Stimulated activated CD4-positive, alpha-beta T cell treated with anti-CD3 and anti-CD28 coated beads, TNF-alpha, amount 100 ng/mL, for 1 hour (primary cell): Measurements from ENCODE around the gene TMEM178A.

Experiments used
- DNase-seq, 3 donors: peaks; one replicate each; pipeline ENCODE4 v3.0.0-alpha.2; 2020; ENCODE audit warnings: low read depth in 3 of 3, low spot score in 1 of 3

Gene TMEM178A

DNA sequence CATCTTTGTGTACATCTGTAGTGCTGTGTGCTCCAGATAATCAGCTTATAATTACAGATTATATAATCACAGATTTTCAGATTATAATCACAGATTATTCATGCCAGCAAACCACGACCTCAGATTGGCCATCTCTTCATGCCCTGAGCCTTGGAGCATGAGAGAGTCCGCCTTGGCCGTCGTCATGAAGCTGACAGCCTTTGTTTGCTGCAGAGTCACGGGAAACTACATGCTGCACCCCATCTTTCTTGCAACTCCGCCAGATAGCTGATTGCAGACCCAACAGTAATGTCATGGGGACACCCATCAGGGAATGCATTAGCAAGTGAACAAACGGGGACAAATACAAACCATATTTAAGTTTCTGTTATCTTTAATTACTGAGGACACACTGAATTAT lies 7.3 kb downstream of the TMEM178A start:
- no peak for DNase-seq

DNA sequence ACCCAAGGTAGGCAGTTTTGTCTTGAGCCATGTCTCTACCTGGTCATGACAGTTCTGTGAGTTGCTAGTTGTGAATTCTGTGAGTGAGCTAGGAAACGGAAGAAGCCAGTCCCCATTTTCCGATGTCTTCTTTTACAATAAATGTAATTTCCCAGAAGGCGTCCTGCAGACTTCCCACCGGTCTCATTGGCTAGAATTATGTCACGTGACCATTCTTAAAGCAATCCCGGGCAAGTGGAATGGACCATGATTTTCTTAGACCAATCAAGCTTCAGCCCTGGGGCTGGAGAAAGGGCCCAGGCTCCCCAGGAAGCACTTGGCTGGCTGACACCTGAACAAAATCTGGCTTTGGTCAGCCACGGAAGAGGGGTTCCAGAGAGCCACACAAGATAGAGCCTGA lies 10.6 kb downstream of the TMEM178A start:
- DNase-seq, result no peak

DNA sequence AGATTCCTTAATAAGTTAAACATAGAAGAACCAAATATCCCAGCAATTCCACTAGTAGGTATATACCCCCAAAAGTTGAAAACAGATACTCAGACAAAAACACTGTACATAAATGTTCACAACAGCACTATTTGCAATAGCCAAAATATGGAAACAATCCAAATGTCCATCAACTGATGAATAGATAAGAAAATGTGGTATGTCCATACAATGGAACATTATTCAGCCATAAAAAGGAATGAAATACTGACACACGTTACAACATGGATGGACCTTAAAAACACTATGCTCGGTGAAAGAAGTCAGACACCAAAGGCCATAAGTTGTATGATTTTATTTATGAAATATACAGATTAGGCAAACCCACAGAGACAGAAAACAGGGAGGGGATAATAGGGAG lies 12.5 kb downstream of the TMEM178A start:
- DNase-seq, result no peak

DNA sequence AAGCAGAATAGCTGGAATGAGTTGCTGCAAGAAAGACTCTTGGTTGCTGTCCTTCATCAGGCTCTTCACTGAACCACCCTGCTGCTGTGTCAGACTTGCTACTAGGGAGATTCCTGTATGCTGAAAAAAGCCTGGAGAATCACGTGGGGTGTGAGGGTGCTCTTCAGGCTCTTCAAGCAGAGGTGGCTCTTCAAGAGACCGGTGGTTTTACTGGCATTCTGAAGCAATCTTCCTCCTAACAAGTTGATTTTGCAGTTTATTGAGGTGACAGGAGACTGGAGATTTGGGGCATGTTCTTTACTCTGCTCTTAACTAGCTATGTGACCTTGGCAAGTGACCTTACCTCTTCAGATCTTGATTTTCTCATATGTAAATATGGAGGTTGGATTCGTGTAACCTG lies 14.1 kb downstream of the TMEM178A start:
- DNase-seq, result no peak

DNA sequence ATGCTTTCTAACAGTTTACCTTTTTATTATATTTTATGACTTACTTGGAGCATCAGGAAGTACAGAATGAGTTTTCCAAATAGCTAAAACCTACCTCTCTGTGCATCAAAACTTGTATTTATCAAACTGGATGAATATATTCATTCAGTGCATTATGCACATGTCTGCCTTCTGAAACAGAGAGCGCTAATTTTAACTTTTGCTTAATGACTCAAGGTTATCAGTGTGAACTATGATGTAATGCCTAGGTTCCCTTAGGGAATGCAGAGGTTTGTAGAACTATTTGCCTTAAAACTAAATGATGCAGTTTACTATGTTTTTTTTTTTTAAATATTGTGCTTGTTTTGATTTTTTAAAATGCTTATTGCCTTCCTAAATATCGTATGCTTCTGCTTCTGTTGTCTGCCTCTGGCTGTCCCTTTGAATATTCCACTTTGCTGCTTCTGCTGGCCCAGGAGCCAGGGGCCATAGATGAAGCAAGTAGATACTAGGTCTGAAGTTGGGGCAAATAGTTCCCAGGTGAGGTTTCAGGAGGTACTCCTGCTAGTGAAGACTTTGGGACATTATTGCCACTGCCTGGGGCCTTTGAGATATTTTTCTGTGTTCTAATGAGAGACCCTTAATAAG lies 16.5 kb downstream of the TMEM178A start:
- DNase-seq, result no peak

DNA sequence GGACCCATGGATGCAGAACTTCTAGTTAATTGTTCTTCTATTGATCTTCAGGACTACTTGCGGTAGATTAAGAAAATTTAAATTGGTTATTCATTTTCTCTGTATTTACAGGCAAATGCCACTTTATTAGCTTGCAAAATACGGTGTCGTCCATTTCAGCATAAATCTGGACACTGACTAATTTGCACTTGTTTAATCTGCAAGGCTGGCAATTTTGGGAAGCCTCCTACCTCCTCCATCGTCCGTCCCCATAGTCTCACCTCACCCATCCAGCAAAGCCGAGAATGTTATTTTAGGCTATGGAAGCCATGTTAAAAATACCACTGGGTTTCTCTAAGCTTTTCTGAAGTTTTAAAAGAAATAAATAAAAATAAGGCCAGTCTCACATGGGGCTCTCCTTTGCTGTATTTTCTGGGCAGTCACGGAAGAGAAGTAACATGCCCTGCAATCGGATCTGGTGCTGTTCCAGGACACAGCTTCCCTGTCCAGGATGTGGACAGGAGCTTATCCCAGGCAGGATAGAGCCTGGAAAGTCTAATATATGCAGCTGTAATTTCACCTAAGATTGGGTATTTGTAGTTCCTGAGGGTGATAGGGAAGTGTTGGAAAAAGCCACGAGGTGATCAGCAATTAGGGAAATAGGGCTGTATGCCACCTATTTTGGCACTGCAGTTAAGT lies 17.4 kb downstream of the TMEM178A start:
- no peak for DNase-seq

DNA sequence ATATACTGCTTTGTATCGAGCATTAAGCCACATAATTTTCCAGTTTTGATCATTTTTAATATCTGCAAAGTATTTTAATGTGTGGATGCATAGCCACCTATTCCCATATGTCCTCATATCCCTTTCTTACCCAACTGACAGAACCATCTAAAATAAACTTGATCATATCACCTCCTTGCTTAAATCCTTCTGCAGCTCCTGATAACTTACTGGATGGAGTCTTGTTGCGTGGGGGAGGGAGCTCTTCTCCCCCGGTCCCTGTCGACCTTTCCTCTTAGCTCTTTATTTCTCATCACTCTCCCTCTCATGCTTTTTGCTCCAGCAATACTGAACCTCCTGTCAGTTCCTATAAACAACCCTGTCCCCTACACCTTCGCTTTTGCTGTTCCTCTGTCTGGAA lies 18.7 kb downstream of the TMEM178A start:
- no peak for DNase-seq

DNA sequence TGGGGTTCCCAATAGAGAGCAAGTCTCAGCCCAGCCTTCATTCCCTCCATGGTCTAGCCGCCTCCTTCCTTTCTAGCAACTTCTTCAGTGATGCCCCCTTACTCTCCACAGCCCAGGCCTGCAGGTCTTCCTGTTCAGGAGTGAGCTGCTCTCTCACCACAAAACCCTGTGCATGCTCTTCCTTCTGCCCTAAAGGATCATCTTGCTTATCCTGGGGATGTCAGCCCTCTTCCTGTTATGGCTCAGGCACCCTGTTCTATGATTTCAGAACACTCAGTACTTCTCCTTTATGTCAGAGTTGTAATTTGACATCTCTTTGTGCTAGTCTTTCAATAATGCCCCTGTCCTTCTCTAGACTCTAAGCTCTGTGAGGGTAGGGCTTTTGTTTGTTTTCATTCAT lies 19.4 kb downstream of the TMEM178A start:
- no peak for DNase-seq

DNA sequence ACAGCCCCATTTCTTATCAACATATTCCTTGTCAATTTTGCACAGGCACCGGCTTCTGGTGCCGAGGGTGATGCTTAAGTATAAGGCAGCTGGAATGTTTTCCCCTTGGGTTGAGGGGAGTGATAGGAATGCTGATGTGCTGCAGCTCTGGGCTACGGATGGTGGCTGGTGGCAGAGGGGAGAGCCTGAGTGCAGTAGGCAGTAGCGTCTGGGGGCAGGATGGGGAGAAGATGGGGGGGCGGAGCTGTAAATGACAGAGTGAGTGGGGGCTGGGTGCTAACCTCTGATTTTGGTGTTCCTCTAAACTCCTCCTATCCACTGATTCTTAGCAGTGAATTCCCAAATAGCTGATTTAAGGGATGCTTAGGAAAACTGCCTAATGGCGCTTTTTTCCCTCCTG lies 20.7 kb downstream of the TMEM178A start:
- no peak for DNase-seq

DNA sequence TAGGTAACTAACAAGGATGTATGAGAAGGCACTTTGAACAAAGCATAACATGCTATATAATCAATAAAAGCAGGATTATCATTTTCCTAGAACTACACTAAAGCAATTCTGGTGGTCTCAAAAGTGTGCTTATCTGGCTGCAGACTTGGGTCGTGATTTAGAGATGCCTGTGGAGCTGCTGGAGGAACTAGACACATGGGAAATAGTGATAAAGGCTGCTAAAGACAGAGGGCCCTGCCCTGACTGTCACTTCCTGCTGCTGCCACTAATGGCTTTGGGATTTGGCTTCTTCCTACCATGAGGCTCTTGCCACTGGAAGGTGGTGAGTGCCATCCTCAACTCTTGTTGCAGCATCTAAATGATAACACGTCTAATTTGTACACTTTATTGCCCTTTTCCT lies 22.5 kb downstream of the TMEM178A start:
- DNase-seq, result no peak

DNA sequence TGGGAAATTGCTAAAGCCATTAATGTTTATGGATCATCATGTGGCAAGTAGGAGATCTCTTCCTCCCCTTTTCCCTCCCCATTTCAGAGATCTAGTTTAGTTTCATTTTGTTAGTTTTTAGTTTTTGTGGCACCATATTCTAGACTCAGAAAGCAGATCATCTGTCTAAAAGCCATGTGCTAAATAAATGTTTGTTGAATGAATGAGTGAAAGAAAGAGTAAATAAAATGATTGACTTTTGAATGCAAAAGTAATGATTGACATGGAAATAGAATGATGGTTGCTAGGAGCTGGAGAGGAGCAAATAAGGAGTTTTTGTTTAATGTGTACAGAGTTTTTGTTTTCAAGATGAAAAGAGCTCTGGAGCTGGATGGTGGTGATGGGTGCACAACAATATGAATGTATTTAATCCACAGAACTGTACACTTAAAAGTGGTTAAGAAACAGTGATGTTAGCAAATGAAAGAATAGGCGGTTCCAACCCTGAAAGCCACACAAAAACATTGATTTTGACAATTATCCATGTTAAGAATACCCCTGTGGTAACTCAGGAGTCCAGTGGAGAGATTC lies 23.6 kb downstream of the TMEM178A start:
- no peak for DNase-seq

DNA sequence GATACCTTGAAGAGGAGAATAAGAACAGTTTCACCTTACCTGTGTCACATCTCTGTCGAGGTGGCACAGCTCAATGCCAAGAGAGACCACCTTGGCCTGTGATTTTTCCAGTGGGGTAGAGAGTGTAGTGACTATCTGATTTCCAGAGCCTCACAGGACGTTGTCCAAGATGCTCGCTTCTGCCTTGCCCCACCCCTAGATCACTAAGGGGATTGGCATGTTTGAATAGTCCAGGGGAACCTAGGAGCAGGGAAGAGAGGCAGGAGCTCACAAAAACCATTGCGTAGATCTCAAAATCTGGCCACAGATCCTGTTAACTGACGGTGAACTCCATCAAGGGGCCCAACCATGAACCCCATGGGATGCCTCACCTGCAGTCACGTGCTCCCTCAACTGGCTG lies 24.2 kb downstream of the TMEM178A start:
- no peak for DNase-seq

DNA sequence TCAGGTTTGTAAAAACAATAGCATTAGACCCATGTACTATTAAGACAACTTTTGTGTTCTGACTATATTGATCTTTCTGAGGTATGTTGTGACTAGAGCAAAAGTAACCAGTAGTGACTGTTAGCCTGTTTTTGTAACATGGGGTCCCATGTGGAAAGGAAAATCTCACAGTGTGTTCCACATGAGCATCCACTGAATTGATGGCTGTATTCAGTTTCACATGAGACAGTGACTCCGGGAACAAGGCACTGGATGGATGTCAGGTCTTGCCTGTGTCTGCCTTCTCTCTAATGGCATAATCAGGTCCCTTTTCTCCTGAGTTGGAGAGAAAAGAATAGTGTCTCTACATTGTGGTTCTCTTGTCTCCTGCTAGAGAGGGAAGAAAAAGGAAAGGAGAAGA lies 27.5 kb downstream of the TMEM178A start:
- DNase-seq, result no peak

DNA sequence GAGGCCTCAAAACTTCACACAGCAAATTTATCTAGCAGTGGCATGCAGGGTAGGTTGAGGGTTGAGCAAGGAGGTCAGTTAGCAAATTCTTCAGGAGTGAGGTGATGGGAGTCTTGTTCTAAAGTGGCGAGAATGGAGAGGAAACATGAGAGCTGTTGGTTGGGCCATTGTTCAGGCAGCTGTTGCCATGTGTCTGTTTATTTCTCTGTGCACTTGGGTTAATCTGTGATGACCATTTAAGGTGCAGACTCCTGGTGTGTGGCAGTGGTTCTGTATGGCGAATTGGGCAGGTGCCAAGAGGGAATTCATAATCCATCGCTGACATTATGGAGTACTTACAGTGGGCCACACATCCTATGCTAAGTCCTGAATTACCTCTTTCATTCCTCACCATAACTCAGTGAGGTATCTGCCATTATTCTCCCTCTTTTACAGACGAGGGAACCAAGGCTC lies 30.4 kb downstream of the TMEM178A start:
- DNase-seq, result no peak

DNA sequence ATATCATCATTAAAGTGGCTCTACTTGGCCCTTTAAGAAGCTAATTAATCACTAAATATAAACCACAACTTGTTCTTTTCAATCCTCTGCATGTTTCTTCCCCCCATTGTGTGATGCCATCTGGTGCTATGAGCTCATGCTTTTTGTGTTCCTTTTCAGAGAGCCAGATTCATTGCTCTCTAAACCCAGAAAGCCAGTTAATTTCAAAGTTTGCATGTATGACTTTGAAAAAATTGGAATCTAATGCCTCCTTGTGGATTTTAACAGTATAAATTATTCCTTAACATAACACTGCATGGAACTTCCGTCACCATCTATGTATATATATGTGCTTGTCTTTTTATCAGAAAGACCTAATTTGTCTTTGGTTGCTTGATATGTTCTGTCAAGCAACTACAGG lies 31.1 kb downstream of the TMEM178A start:
- no peak for DNase-seq

DNA sequence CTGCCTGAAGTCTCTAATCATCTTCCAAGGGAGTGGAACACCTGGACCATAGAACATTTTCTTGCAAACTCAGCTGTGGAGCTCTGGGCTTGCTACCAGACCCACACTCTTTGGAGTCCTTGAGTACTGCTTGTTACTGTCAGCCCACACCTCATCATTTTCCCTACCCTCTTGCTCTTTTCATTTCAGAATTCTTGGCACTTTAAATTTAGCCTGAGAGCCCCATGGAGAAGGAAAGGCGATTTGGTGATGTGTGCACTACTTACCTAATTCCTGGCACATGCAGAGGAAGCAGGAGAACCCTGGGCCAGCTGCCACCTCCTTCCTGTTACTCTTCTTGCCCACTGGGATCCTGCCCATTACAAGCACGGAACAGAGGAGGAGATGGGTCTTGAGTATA lies 31.7 kb downstream of the TMEM178A start:
- no peak for DNase-seq

DNA sequence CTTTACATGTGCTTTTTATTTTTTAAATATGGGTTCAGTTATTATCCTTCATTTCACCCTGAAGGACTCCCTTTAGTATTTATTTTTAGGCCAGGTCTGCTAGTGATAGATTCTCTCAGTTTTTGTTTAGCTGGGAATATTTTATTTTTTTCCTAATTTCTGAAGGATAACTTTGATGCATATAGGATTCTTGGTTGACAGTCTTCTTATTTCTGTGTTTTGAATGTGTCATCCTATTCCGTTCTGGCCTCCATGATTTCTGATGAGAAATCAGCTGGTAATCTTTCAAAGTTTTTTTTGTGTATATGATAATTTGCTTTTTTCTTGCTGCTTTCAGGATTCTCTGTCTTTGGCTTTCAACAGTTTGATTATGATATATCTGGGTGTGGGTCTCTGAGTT lies 35.4 kb downstream of the TMEM178A start:
- no peak for DNase-seq

DNA sequence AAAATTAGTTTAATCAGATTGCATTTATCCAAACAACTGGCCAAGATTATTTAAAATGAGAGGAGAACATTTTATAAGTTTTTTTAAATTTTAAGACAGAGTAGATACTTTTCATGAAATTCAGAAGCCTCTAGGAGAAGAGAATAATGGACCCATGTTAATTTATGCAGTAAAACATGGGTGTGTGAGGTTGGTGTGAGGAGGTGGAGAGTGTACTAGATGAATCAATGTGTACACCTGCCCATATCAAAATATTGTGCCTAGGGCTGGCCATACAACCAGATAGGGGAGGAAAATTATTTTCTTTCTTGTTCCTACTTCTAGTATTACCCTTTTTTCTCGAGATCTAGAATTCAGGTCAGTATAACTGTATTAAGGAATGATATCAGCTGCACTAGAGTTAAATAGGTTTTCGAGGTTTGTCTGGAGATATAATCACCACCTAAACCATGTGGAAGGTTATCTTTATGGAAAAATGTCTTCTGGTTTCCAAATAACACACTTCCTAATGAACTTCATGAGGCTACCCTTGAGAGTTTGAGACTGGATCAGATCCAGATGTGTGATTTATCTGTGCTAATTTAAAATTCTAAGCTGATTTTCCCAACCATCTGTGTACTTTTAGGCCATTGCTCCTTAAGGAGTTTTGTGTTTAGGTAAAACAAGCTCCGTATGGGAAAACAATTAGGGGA lies 37.6 kb downstream of the TMEM178A start:
- DNase-seq, result no peak

DNA sequence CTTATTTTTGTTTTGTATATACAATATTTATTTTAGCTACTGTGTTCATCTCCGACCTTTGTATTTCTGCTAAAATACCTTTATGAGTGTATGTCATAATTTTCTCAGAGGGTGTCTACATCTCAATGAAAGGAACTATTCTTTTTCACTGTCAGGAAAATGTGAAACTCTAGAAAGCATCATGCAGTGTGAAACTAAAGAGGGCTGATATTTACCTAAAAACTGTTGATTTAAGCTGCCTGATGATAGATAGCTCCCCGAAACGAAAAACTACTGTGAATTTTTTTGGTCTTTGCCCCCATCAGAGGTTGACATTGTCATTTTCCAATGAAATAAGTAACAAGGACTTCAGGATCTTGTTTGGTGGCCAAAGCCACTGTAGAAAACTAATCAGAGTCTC lies 38.8 kb downstream of the TMEM178A start:
- DNase-seq, result no peak

DNA sequence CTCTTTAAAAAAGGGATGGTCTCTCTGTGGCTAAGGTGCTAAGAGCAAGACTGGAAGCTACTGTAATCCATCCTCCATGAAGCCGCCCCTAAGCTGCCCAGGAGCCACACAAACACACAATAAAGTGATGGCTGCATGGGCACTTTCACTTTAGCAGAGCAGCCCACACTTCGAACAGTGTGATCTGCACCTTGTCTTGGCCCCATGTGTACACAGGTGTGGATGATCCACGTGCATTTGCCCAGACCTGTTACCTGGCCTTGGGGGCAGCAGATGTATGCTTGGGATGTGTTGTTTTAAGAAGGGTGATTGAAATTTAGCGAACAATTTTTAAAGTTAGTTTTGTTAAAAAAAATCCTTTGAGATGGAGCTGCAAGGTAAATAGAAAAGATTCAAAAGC lies 39.9 kb downstream of the TMEM178A start:
- DNase-seq, result no peak

DNA sequence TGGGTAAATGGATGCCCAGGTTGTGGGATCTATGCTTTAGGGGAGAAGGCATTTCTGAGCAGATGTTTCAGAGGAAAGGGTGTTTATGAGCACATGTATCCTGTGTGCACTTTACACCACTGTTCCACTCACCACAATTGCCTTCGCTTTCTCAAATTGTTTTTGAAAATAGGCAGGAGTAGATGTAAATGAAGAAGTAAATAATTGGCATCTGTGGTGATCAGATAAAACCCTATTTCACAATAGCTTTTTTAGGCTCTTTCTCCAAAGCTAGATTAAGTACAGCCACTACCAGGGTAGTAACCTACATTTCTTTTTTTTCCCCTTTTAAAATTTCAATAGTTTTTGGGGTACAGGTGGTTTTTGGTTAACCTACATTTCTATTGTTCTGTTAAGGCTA lies 40.6 kb downstream of the TMEM178A start:
- DNase-seq, result no peak

DNA sequence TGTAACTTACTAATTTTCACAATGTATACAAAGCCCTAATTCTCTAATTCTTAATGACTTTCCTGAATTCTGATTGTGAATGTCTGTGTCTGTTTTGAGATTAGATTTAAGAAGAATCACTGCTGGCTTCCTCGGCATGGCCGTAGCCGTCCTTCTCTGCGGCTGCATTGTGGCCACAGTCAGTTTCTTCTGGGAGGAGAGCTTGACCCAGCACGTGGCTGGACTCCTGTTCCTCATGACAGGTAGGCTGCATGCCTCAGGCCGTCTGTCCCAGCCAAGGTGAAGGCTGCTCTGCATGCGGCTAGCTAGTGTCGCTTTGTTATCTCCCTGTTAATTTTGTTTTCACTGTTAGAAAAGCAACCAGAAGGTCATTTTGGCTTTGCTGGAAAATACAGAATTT lies 41.2 kb downstream of the TMEM178A start:
- DNase-seq, result no peak
